ENCODE measurements around the gene WWOX. TPM values are rescaled to one million over a fixed set of nuclear protein-coding genes. Genes with fewer than 3 reads are reported as not detected.

WWOX gene
- total and polyA plus RNA-seq, 2 of the 4 experiments (the other 2 are of a cell fraction), result 2.7 to 5.4 TPM

DNA sequence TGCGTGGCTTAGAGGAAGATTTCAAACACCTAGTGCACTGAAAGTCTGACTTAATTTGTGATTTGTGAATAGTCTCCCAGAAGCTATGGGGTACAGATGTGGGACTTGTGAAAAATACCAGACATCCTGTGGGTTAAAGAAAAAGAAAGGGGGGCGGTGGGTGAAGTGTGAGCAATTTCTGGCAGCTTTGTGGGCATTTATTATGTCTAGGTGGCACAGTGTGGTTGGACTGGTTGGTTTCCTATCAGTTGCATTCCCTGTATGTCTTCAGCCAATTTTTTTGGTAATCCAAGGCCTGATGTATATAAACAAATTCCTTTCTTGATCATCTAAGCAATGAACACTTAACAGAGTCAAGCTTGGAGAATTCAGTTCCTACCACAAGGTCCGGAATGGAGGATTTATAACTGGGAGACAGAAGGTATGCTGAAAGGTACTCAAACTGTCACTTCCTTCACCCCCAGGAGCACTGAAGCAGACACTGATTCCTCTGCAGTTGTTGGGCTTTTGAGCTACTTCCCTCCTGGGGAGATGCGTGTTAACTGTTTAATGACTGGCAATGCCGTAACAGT is 211.6 kb downstream of the WWOX start:
- Histone ChIP-seq H4K8ac (ENCODE audit: low read depth in 2 of 2, low read length in 2 of 2) (no peak overlapping the region), H3K9me1 (ENCODE audit: insufficient read depth, low read length) (no peaks in the 10 kb centered on the region), H2BK20ac (ENCODE audit: low read depth, low read length) (no peak overlapping the region), H3K27ac (ENCODE audit: insufficient read depth, low read length) (peak overlapping the region; percentile 79; the same call in 1 of the 2 replicates), H3K9ac (ENCODE audit: low read depth, low read length) (no peak overlapping the region), H3K14ac (replicated peaks; ENCODE audit: low read depth, low read length) (no peak overlapping the region), H3K23ac (ENCODE audit: low read depth, low read length) (no peak overlapping the region), H3K36me3 (ENCODE audit: control insufficient read depth, insufficient read depth, low read length) (no peaks in the 10 kb centered on the region), H4K91ac (ENCODE audit: insufficient read depth, low read depth, low read length) (no peak overlapping the region), H2AK9ac (replicated peaks; ENCODE audit: low read depth, low read length, poor library complexity) (no peak overlapping the region), H2BK15ac (ENCODE audit: low read depth, low read length) (no peak overlapping the region), H3K79me1 (ENCODE audit: low read depth in 1 of 2, low read length in 2 of 2) (no peaks in the 10 kb centered on the region), H3K18ac (ENCODE audit: low read depth, low read length) (no peak overlapping the region), H3K9me3 (ENCODE audit: control insufficient read depth, insufficient read depth, low read length) (peaks cover 9% of the 10 kb centered on the region), H2BK120ac (ENCODE audit: low read depth, low read length) (no peak overlapping the region), H2AFZ (replicated peaks; ENCODE audit: low read length, poor library complexity) (no peak overlapping the region), H3K27me3 (ENCODE audit: control insufficient read depth, insufficient read depth, low read length) (no peaks in the 10 kb centered on the region), H4K20me1 (ENCODE audit: insufficient read depth, low read length) (no peaks in the 10 kb centered on the region), H3K4me1 (ENCODE audit: control insufficient read depth, insufficient read depth, low read length) (peaks cover 2% of the 10 kb centered on the region; the same call in 1 of the 2 replicates), H2BK5ac (ENCODE audit: low read depth, low read length, poor library complexity, severe bottlenecking) (no peak overlapping the region), H2AK5ac (ENCODE audit: low read depth, low read length) (no peak overlapping the region), H3K4ac (ENCODE audit: low read depth, low read length) (no peak overlapping the region), H3K4me2 (ENCODE audit: low read depth, low read length) (no peak overlapping the region; the same call in 1 of the 2 replicates), H3K4me3 (ENCODE audit: insufficient read depth, low read depth, low read length) (no peak overlapping the region), H3K56ac (ENCODE audit: extremely low read depth, insufficient read depth, low read length) (no peak overlapping the region), H4K5ac (ENCODE audit: low read depth, low read length) (no peak overlapping the region)
- CTCF ChIA-PET, result no interaction called here
- ATAC-seq (ENCODE audit: low read depth) (peak; percentile 49), DNase-seq (peak; percentile 2)
- no TSS peak for BruUV-seq (replicated peaks)
- intact Hi-C loops (cut with micrococcal nuclease) (no loop called here), in situ Hi-C loops (cut with MboI; ENCODE audit: low sequenced_read_pairs) (no loop called here), dilution Hi-C loops (cut with HindIII; ENCODE audit: low sequenced_read_pairs, unreplicated experiment) (no loop called here)
- POLR2A ChIA-PET (ENCODE audit: unreplicated experiment), result no interaction called here
- TF ChIP-seq MXI1 (IDR thresholded peaks at IDR 0.05; ENCODE audit: borderline replicate concordance, low read depth, low read length), result no peak
- WGBS, 2 experiments (ENCODE audit: extremely low coverage in 2 of 2, insufficient read length in 1 of 2), result no CpG with 5 or more reads among the region's 5 CpGs
